ENCODE data around the gene C4BPB. TPM values are rescaled to one million over a fixed set of nuclear protein-coding genes. Genes with fewer than 3 reads are reported as not detected.

Gene C4BPB, protein sequence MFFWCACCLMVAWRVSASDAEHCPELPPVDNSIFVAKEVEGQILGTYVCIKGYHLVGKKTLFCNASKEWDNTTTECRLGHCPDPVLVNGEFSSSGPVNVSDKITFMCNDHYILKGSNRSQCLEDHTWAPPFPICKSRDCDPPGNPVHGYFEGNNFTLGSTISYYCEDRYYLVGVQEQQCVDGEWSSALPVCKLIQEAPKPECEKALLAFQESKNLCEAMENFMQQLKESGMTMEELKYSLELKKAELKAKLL
- total RNA-seq: not detected in 2 replicates

GRCh38 chr1:207088701-207089626 is at the start of gene C4BPB:
TSS of gene C4BPB (plus strand) at chr1:207088860. CDS start at chr1:207089532, 672 bp downstream.

DNA sequence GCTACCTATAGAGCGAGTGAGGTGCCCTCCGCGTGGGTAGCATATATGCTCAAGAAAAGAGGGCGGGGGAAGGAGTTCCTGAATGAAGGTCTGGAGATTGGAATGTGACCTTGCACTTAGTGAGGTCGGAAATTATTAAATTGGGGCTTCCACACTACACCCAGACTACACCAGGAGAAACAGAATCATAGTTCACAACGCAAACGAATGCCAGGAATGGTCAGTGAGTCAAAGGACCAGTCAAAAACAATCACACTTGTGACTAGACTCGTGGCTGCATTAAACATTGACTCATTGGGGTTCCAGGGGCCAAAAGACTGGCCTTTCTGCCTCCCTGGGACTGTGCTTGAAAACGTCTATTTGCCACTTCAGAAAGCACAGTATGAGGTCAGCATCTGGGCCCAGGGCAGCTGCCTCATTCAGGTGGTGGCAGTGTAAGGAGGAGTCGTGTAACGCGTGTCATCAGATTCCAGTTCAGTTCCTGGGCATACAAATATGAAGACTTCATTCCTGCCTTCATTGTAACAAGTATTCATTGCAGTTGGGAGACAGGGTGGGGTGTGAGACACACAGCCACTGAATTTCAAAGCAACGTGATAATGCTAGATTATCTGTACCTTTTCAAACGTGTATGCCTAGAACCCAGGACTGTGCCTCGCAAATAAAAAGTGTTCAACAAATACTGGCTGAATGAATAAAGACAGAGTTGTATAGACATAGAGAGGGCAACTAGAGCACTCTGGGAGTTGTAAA is 37.3 kb upstream of the C4BPB start, which contains the start of gene YOD1:
YOD1 (minus strand) TSS at position 18 of the 753 bp plus-strand sequence. CDS start 178 bp downstream, outside the sequence.

DNA sequence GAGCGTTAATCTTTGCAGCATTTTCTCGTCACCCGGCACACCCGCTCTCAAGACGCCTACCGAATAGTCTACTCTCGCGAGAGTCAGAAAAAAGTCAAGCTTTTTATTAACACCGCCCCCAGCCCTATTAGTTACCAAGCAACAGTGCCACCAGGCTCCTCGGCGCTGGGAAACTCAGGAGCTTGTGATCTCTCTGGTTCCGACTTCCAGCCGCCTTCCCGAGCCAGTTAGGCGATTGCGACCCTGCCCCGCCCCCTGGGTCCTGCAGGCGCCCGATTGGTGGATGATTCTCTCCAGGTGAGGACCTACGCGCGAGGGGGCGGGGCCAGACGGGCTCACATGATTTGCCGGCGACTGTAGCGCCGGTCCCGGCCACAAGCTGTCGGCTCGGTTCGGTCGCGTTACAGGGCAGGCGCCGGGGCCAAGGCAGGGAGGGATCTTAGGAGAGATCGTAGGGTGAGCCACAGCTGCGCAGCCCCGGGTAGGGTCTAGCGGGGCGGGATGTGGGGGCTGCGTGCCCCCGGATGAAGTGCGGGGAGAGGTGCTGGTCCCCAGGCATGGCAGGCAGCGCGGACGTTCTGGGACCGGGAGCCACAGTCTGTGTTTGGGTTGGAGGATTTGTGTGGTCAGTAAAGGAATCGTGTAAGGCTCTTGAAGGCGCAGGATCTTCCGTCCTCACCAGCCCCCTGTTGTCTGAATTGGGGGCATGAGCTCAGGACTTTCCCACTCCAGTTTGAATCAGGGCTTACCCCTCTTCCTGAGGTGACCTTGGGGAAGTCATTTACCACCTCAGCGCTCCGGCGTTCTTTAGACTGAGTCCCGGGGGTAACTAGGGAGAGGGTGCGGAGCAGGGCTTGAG is 35.5 kb upstream of the C4BPB start, which contains the start of gene PFKFB2:
PFKFB2 (plus strand) TSS at position 365 of the 859 bp plus-strand sequence. CDS start 1,443 bp downstream, outside the sequence.

GRCh38 chr1:207103892-207104373 is 15.3 kb downstream of the C4BPB start, which contains the start of gene C4BPA:
TSS of gene C4BPA (plus strand) at chr1:207104233. CDS start at chr1:207113026, 8,793 bp downstream.

Other genes starting within 250 kb of the C4BPB start
- not detected in 2 replicates for gene IL20, start 223.2 kb upstream of the C4BPB start, total RNA-seq
- 0.12 TPM in 1 of 2 replicates, not detected in the other for gene IL24, start 191.4 kb upstream of the C4BPB start, total RNA-seq
- 1.3 and 1.6 TPM in 2 replicates for gene FCMR, start 166.9 kb upstream of the C4BPB start, total RNA-seq
- gene PIGR, start 142.4 kb upstream of the C4BPB start, total RNA-seq: not detected in 2 replicates
- gene FCAMR, start 118.4 kb upstream of the C4BPB start, total RNA-seq: not detected in 2 replicates
- not detected in 2 replicates for gene C1orf116, start 56.1 kb upstream of the C4BPB start, total RNA-seq
- gene YOD1, start 37.7 kb upstream of the C4BPB start, total RNA-seq: 3.4 and 4.4 TPM in 2 replicates
- 3.3 and 3.4 TPM in 2 replicates for gene PFKFB2, start 35.6 kb upstream of the C4BPB start, total RNA-seq
- not detected in 2 replicates for gene C4BPA, start 15.4 kb downstream of the C4BPB start, total RNA-seq
- 13.8 and 18.7 TPM in 2 replicates for gene CD55, start 232.8 kb downstream of the C4BPB start, total RNA-seq

Data from cardiac ventricle fibroblast (primary cell).